Panc1 (cell line): ENCODE data around the gene AP4M1.

Source experiments
- POLR2AphosphoS5 ChIP-seq: IDR thresholded peaks from 2 replicates; pipeline ENCODE4 v1.6.1; 2012; ENCODE audit warnings: mild to moderate bottlenecking, low read depth, low read length, moderate library complexity
- TCF7L2 ChIP-seq: IDR thresholded peaks from 2 replicates; pipeline ENCODE4 v1.6.1; 2011; ENCODE audit warnings: mild to moderate bottlenecking, low read depth, low read length, inconsistent platforms
- TF ChIP-seq, protein P1 (sequence below): fragments of 450-650 bp; IDR thresholded peaks from 2 replicates; pipeline ENCODE4 v1.5.1; 2017; ENCODE audit warnings: mild to moderate bottlenecking
- TF ChIP-seq, protein P2 (sequence below), 2 experiments: IDR thresholded peaks; 2 replicates each; pipeline ENCODE4 v1.6.1; 2011 to 2012; ENCODE audit warnings: low read depth in 2 of 2, control low read depth in 1 of 2, low read length in 1 of 2, mild to moderate bottlenecking in 1 of 2, moderate library complexity in 1 of 2; ENCODE audit not compliant: insufficient read depth in 1 of 2

DNA sequence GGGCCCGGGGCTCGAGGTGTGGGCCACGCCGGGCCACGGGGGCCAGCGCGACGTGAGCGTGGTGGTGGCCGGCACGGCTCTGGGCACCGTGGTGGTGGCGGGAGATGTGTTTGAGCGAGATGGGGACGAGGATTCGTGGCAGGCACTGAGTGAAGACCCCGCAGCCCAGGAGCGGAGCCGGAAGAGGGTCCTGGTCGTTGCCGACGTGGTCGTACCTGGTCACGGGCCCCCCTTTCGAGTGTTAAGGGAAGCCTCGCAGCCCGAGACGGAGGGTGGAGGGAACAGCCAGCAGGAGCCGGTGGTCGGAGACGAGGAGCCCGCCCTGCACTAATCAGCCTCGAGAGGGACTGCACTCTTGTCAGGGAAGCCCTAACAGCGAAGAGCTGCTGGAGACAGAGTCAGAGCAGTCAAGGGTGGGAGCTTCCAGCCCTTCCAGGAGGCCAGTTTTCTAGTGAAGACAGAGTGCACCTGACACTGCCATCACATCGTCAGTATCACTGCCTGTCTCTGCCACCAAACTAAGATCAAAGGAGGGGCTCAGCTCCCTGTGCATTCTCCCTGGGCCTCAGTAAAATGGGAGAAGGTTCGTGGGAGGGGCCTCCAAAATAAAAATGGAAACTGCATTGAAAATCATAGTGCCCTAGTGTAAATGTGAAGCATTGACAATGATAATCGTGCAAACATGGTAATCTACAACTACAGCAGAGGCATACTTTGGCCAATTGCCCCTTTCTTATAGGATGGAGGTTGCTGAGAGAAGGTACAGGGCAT lies 26.6 kb downstream of the AP4M1 start:
- TF ChIP-seq POLR2AphosphoS5 (no peak), TCF7L2 (no peak)
- TF ChIP-seq, protein P1, sequence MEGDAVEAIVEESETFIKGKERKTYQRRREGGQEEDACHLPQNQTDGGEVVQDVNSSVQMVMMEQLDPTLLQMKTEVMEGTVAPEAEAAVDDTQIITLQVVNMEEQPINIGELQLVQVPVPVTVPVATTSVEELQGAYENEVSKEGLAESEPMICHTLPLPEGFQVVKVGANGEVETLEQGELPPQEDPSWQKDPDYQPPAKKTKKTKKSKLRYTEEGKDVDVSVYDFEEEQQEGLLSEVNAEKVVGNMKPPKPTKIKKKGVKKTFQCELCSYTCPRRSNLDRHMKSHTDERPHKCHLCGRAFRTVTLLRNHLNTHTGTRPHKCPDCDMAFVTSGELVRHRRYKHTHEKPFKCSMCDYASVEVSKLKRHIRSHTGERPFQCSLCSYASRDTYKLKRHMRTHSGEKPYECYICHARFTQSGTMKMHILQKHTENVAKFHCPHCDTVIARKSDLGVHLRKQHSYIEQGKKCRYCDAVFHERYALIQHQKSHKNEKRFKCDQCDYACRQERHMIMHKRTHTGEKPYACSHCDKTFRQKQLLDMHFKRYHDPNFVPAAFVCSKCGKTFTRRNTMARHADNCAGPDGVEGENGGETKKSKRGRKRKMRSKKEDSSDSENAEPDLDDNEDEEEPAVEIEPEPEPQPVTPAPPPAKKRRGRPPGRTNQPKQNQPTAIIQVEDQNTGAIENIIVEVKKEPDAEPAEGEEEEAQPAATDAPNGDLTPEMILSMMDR: no peak
- TF ChIP-seq, protein P2, sequence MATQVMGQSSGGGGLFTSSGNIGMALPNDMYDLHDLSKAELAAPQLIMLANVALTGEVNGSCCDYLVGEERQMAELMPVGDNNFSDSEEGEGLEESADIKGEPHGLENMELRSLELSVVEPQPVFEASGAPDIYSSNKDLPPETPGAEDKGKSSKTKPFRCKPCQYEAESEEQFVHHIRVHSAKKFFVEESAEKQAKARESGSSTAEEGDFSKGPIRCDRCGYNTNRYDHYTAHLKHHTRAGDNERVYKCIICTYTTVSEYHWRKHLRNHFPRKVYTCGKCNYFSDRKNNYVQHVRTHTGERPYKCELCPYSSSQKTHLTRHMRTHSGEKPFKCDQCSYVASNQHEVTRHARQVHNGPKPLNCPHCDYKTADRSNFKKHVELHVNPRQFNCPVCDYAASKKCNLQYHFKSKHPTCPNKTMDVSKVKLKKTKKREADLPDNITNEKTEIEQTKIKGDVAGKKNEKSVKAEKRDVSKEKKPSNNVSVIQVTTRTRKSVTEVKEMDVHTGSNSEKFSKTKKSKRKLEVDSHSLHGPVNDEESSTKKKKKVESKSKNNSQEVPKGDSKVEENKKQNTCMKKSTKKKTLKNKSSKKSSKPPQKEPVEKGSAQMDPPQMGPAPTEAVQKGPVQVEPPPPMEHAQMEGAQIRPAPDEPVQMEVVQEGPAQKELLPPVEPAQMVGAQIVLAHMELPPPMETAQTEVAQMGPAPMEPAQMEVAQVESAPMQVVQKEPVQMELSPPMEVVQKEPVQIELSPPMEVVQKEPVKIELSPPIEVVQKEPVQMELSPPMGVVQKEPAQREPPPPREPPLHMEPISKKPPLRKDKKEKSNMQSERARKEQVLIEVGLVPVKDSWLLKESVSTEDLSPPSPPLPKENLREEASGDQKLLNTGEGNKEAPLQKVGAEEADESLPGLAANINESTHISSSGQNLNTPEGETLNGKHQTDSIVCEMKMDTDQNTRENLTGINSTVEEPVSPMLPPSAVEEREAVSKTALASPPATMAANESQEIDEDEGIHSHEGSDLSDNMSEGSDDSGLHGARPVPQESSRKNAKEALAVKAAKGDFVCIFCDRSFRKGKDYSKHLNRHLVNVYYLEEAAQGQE (IDR thresholded peaks at IDR 0.05; ENCODE audit: insufficient read depth in 1 of 2, low read depth in 2 of 2, low read length in 1 of 2): no peak
